GM12878 (cell line): ENCODE measurements around the gene DCDC2. TPM values are rescaled to one million over a fixed set of nuclear protein-coding genes. Genes with fewer than 3 reads are reported as not detected.

Experiments used
- ATAC-seq: fragments of 200-7000 bp; cut with Tn5 transposase; 3 replicates; pipeline ENCODE4 v1.9.1; 2020; ENCODE audit warnings: mild to moderate bottlenecking, moderate library complexity
- BruUV-seq: library from RNA; stranded (reverse); fragments of 400-500 nt; replicated peaks from 2 replicates; lab custom pipeline; 2021; lab: Mats Ljungman, UMichigan
- CTCF ChIA-PET: fragments of 300-600 bp; sonication (Branson Sonifier 250); formaldehyde crosslinking; extraction: SDS; loops from one replicate; lab custom pipeline; 2021; ENCODE audit warnings: inconsistent platforms; lab: Yijun Ruan, JAX
- POLR2A ChIA-PET: fragments of 350-600 bp; formaldehyde crosslinking; extraction: SDS; loops from one replicate; lab custom pipeline; 2021; ENCODE audit warnings: inconsistent platforms; lab: Charles Lee
- RAD21 ChIA-PET: fragments of 300-600 bp; sonication (Branson Sonifier 250); formaldehyde crosslinking; loops from one replicate; lab custom pipeline; 2023; ENCODE audit warnings: antibody characterized with exemption; ENCODE audit not compliant: unreplicated experiment; lab: Charles Lee
- SMC1A ChIA-PET: fragments of 300-600 bp; sonication (Branson Sonifier 250); formaldehyde crosslinking; loops from one replicate; lab custom pipeline; 2023; ENCODE audit not compliant: unreplicated experiment, uncharacterized antibody; lab: Charles Lee
- DNase-seq: peaks from one replicate; pipeline ENCODE4 v3.0.0-alpha.2; 2011; ENCODE audit warnings: low read depth, low spot score
- FAIRE-seq: peaks from 3 replicates; lab custom pipeline; 2011; peaks lifted over from hg19 to GRCh38; lab: Jason Lieb, UNC
- H2AFZ ChIP-seq: 2 replicates; pipeline ENCODE4 v1.6.0; 2011; ENCODE audit warnings: low read depth, low read length, control low read depth; ENCODE audit not compliant: control insufficient read depth
- H3K27ac ChIP-seq: 2 replicates; pipeline ENCODE4 v1.5.1; 2011; ENCODE audit warnings: control low read depth; ENCODE audit not compliant: control insufficient read depth, insufficient read depth
- H3K27me3 ChIP-seq, 2 experiments: replicated peaks in 1 of 2; 2 replicates each; pipeline versions ENCODE4 v1.6.0 to v1.6.1; 2011; ENCODE audit warnings: low read length in 1 of 2; ENCODE audit not compliant: control insufficient read depth in 2 of 2, insufficient read depth in 2 of 2
- H3K36me3 ChIP-seq, 2 experiments: 2 replicates each; pipeline ENCODE4 v1.5.1; 2011; ENCODE audit warnings: low read length in 1 of 2; ENCODE audit not compliant: control insufficient read depth in 2 of 2, insufficient read depth in 2 of 2
- H3K4me1 ChIP-seq: 2 replicates; pipeline ENCODE4 v1.6.1; 2011; ENCODE audit warnings: mild to moderate bottlenecking, low read length, moderate library complexity, mixed read lengths; ENCODE audit not compliant: control insufficient read depth, insufficient read depth
- H3K4me2 ChIP-seq: 2 replicates; pipeline ENCODE4 v1.6.0; 2011; ENCODE audit warnings: control low read depth; ENCODE audit not compliant: control insufficient read depth, insufficient read depth
- H3K4me3 ChIP-seq: fragments of 200-600 bp; sonication (generic); 2 replicates; pipeline ENCODE4 v1.5.1; 2016
- H3K79me2 ChIP-seq: 2 replicates; pipeline ENCODE4 v1.6.0; 2011; ENCODE audit warnings: low read length; ENCODE audit not compliant: control insufficient read depth, insufficient read depth
- H3K9ac ChIP-seq: 2 replicates; pipeline ENCODE4 v1.8.0; 2011; ENCODE audit warnings: low read length, control low read depth, mixed read lengths; ENCODE audit not compliant: control insufficient read depth, insufficient read depth
- H3K9me3 ChIP-seq: replicated peaks from 3 replicates; pipeline ENCODE4 v1.5.1; 2011; ENCODE audit warnings: mild to moderate bottlenecking, low read length; ENCODE audit not compliant: control insufficient read depth, insufficient read depth
- H4K20me1 ChIP-seq: 2 replicates; pipeline ENCODE4 v1.6.0; 2011; ENCODE audit not compliant: control insufficient read depth, insufficient read depth
- CHD4 ChIP-seq: fragments of 200-600 bp; sonication (generic); IDR thresholded peaks from 2 replicates; pipeline ENCODE4 v1.6.1; 2016; ENCODE audit warnings: mild to moderate bottlenecking
- ESRRA ChIP-seq: IDR thresholded peaks from 2 replicates; pipeline ENCODE4 v1.6.1; 2012; ENCODE audit warnings: mild to moderate bottlenecking, low read length, improper control_type of control experiment
- HCFC1 ChIP-seq: fragments of 150-350 bp; IDR thresholded peaks from 2 replicates; pipeline ENCODE4 v1.6.1; 2014; ENCODE audit warnings: low read length
- LARP7 ChIP-seq: fragments of 450-650 bp; IDR thresholded peaks from 2 replicates; pipeline ENCODE4 v1.6.1; 2017; ENCODE audit warnings: mild to moderate bottlenecking
- MEF2A ChIP-seq: IDR thresholded peaks from 2 replicates; pipeline ENCODE4 v1.6.1; 2011; ENCODE audit warnings: low read depth, mild to moderate bottlenecking, low read length, moderate library complexity; ENCODE audit not compliant: insufficient read depth
- NR2C1 ChIP-seq: fragments of 450-650 bp; IDR thresholded peaks from 2 replicates; pipeline ENCODE4 v1.6.1; 2017; ENCODE audit warnings: antibody characterized with exemption, mild to moderate bottlenecking, moderate library complexity
- POLR2A ChIP-seq: IDR thresholded peaks from 2 replicates; pipeline ENCODE4 v1.6.1; 2011; ENCODE audit warnings: low read depth, mild to moderate bottlenecking, low read length
- RB1 ChIP-seq: fragments of 450-650 bp; formaldehyde crosslinking; IDR thresholded peaks from 2 replicates; pipeline ENCODE4 v1.6.1; 2017; ENCODE audit warnings: mild to moderate bottlenecking, borderline replicate concordance
- SMARCA5 ChIP-seq: fragments of 450-650 bp; IDR thresholded peaks from 2 replicates; pipeline ENCODE4 v1.6.1; 2017; ENCODE audit warnings: mild to moderate bottlenecking
- TCF7 ChIP-seq: IDR thresholded peaks from 2 replicates; pipeline ENCODE4 v1.6.1; 2014; ENCODE audit warnings: antibody characterized with exemption, borderline replicate concordance
- ZNF274 ChIP-seq: IDR thresholded peaks from one replicate; pipeline ENCODE4 v1.8.0; 2011; ENCODE audit not compliant: insufficient read length, insufficient read depth
- WGBS: methylation state at CpG from one replicate; pipeline ENCODE4 v1.1.6; 2016; ENCODE audit warnings: low lambda C conversion rate; ENCODE audit not compliant: insufficient replicate concordance, insufficient coverage; ENCODE audit errors: missing lambda C conversion rate; 5-methylcytosine and 5-hydroxymethylcytosine counted together
- in situ Hi-C: fragments of 300-500 bp; cut with MboI; formaldehyde crosslinking; loops from 9 replicates; pipeline ENCODE4 v1.14.3; 2018; ENCODE audit warnings: mixed read lengths
- intact Hi-C: fragments of 100-400 bp; cut with micrococcal nuclease; formaldehyde crosslinking; loops from one replicate; pipeline ENCODE4 v1.14.2; 2022; ENCODE audit not compliant: unreplicated experiment
- polyA plus RNA-seq, 11 experiments: library from polyadenylated mRNA; depleted of rRNA in 4 of 11; unstranded in 6 of 11; stranded (reverse) in 5 of 11; fragments of >200 nt; fragmentation: Nextera tagmentation in 4 of 11; fragmentation: Illumina TruSeq in 1 of 11; extraction: Ambion mirVana in 4 of 11; extraction: Trizol in 1 of 11; gene quantifications; 1 replicate in 1 of 11; 2 replicates in 10 of 11; pipeline versions ENCODE4 v1.2.1 to v1.2.3, GENCODE V29; 2011 to 2016; ENCODE audit warnings: inconsistent platforms in 2 of 11, missing spikeins in 2 of 11, low read depth in 1 of 11
- total RNA-seq, 4 experiments: library from RNA; depleted of rRNA in 3 of 4; stranded (reverse); fragments of >200 nt in 3 of 4; fragmentation: Illumina TruSeq in 1 of 4; extraction: Trizol in 1 of 4; gene quantifications; 2 replicates each; pipeline versions ENCODE4 v1.2.1 to v1.2.3, GENCODE V29; 2013 to 2021
- TF ChIP-seq, protein P1 (sequence below): fragments of 450-650 bp; IDR thresholded peaks from 2 replicates; pipeline ENCODE4 v1.6.1; 2016; ENCODE audit warnings: mild to moderate bottlenecking
- TF ChIP-seq, protein P2 (sequence below): IDR thresholded peaks from 2 replicates; pipeline ENCODE4 v1.6.1; 2011; ENCODE audit warnings: low read depth, low read length, improper control_type of control experiment, borderline replicate concordance
- TF ChIP-seq, protein P3 (sequence below): fragments of 450-650 bp; IDR thresholded peaks from 2 replicates; pipeline ENCODE4 v1.6.1; 2017; ENCODE audit warnings: mild to moderate bottlenecking, moderate library complexity
- TF ChIP-seq, protein P4 (sequence below): IDR thresholded peaks from 2 replicates; pipeline ENCODE4 v1.6.1; 2012; ENCODE audit warnings: low read depth, low read length, improper control_type of control experiment
- TF ChIP-seq, protein P5 (sequence below): fragments of 450-650 bp; IDR thresholded peaks from 2 replicates; pipeline ENCODE4 v1.6.1; 2014; ENCODE audit warnings: mild to moderate bottlenecking

DCDC2 gene
- total and polyA plus RNA-seq, 10 of the 15 experiments (the other 5 are each of a cell fraction or from before 2014, with no cell fraction given) = under 0.01 to 0.03 TPM; not detected in 8

DNA sequence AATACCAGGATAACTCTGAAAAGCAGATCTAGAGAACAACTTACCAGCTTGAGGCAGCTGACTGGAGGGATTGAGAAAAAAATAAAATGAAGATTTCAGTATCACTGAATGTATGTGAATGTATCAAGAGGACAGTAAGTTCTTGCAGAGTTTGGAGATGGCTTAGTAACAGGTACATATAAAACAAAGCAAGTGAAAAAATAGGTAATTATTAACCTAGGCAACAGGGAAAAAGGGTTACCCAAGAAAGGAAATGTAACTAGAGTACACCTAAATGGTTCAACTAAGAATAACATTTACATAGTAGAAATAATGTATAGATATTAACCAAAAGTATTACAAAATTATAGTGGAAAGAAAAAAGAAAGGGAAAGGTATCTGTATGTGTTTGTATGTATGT, 164.5 kb downstream of the DCDC2 start (continued):
- TF ChIP-seq, protein P1, sequence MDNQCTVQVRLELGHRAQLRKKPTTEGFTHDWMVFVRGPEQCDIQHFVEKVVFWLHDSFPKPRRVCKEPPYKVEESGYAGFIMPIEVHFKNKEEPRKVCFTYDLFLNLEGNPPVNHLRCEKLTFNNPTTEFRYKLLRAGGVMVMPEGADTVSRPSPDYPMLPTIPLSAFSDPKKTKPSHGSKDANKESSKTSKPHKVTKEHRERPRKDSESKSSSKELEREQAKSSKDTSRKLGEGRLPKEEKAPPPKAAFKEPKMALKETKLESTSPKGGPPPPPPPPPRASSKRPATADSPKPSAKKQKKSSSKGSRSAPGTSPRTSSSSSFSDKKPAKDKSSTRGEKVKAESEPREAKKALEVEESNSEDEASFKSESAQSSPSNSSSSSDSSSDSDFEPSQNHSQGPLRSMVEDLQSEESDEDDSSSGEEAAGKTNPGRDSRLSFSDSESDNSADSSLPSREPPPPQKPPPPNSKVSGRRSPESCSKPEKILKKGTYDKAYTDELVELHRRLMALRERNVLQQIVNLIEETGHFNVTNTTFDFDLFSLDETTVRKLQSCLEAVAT = no peak
- TF ChIP-seq LARP7 = no peak
- no peak for TF ChIP-seq SMARCA5
- TF ChIP-seq, protein P2, sequence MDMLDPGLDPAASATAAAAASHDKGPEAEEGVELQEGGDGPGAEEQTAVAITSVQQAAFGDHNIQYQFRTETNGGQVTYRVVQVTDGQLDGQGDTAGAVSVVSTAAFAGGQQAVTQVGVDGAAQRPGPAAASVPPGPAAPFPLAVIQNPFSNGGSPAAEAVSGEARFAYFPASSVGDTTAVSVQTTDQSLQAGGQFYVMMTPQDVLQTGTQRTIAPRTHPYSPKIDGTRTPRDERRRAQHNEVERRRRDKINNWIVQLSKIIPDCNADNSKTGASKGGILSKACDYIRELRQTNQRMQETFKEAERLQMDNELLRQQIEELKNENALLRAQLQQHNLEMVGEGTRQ = no peak
- TF ChIP-seq, protein P3, sequence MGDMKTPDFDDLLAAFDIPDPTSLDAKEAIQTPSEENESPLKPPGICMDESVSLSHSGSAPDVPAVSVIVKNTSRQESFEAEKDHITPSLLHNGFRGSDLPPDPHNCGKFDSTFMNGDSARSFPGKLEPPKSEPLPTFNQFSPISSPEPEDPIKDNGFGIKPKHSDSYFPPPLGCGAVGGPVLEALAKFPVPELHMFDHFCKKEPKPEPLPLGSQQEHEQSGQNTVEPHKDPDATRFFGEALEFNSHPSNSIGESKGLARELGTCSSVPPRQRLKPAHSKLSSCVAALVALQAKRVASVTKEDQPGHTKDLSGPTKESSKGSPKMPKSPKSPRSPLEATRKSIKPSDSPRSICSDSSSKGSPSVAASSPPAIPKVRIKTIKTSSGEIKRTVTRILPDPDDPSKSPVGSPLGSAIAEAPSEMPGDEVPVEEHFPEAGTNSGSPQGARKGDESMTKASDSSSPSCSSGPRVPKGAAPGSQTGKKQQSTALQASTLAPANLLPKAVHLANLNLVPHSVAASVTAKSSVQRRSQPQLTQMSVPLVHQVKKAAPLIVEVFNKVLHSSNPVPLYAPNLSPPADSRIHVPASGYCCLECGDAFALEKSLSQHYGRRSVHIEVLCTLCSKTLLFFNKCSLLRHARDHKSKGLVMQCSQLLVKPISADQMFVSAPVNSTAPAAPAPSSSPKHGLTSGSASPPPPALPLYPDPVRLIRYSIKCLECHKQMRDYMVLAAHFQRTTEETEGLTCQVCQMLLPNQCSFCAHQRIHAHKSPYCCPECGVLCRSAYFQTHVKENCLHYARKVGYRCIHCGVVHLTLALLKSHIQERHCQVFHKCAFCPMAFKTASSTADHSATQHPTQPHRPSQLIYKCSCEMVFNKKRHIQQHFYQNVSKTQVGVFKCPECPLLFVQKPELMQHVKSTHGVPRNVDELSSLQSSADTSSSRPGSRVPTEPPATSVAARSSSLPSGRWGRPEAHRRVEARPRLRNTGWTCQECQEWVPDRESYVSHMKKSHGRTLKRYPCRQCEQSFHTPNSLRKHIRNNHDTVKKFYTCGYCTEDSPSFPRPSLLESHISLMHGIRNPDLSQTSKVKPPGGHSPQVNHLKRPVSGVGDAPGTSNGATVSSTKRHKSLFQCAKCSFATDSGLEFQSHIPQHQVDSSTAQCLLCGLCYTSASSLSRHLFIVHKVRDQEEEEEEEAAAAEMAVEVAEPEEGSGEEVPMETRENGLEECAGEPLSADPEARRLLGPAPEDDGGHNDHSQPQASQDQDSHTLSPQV = no peak
- TF ChIP-seq TCF7 = no peak
- TF ChIP-seq POLR2A = no peak

DNA sequence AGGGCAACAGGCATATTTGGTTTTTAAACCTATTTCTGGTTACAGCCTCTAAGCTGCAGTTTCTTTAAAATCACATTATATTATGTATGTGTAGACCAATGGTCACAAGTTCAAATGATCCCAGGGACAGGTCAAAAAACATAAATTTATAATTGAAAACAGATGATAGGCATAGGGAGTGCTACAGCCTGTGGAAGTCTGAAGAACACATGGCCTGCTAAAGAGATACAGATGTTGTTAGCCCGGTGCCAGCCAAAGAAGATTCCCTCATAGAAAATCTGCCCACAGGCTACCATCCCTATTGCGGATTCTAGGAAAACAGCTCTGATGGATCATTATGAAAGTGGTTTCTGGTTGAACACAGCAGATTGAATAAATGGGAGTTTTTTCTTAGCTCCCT, 166.5 kb downstream of the DCDC2 start:
- no peak for DNase-seq
- Histone ChIP-seq H3K27ac (no peak overlapping the region), H3K4me2 (no peak overlapping the region), H3K9ac (no peak overlapping the region), H2AFZ (no peak overlapping the region), H3K4me1 (no peaks in the 10 kb centered on the region), H3K36me3 (no peaks in the 10 kb centered on the region), H3K27me3 (no peaks in the 10 kb centered on the region; a peak in 2 of 4 replicates), H3K79me2 (no peaks in the 10 kb centered on the region), H4K20me1 (no peaks in the 10 kb centered on the region), H3K9me3 (no peaks in the 10 kb centered on the region), H3K4me3 (no peak overlapping the region)
- ATAC-seq = no peak
- TF ChIP-seq NR2C1 (no peak), ESRRA (no peak), RB1 (no peak), HCFC1 (no peak), CHD4 (no peak), ZNF274 (no peak), MEF2A (no peak)
- TF ChIP-seq, protein P4, sequence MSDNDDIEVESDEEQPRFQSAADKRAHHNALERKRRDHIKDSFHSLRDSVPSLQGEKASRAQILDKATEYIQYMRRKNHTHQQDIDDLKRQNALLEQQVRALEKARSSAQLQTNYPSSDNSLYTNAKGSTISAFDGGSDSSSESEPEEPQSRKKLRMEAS = no peak
- TF ChIP-seq, protein P5, sequence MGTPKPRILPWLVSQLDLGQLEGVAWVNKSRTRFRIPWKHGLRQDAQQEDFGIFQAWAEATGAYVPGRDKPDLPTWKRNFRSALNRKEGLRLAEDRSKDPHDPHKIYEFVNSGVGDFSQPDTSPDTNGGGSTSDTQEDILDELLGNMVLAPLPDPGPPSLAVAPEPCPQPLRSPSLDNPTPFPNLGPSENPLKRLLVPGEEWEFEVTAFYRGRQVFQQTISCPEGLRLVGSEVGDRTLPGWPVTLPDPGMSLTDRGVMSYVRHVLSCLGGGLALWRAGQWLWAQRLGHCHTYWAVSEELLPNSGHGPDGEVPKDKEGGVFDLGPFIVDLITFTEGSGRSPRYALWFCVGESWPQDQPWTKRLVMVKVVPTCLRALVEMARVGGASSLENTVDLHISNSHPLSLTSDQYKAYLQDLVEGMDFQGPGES = no peak
- in situ Hi-C loops = no loop called here
- FAIRE-seq = no peak
- ChIA-PET CTCF (no interaction called here), POLR2A (no interaction called here), SMC1A (no interaction called here), RAD21 (no interaction called here)
- BruUV-seq = no TSS peak
- intact Hi-C loops = no loop called here
- 4% methylated on average over 2 of the region's 2 CpGs for WGBS
